HUES6 (cell line): ENCODE data around the gene PCDHGA12.
A peak's percentile ranks its signal among the peaks of the same experiment; 100 is the strongest.
"Not testable (repeated sequence)": the region's sequence is repeated elsewhere in the genome, so short reads cannot be mapped to it uniquely, and the experiment has no call there.

Experiments used
- H3K27ac ChIP-seq: 2 replicates; pipeline ENCODE4 v1.7.0; 2013; ENCODE audit warnings: low read depth, mild to moderate bottlenecking, low read length, inconsistent platforms
- H3K27me3 ChIP-seq: 2 replicates; pipeline ENCODE4 v1.6.1; 2013; ENCODE audit warnings: low read length; ENCODE audit not compliant: control insufficient read depth, insufficient read depth
- H3K36me3 ChIP-seq: 2 replicates; pipeline ENCODE4 v1.6.1; 2013; ENCODE audit warnings: low read length; ENCODE audit not compliant: control insufficient read depth, insufficient read depth
- H3K4me1 ChIP-seq: 2 replicates; pipeline ENCODE4 v1.6.1; 2013; ENCODE audit warnings: low read length; ENCODE audit not compliant: control insufficient read depth, insufficient read depth
- H3K4me3 ChIP-seq: 2 replicates; pipeline ENCODE4 v1.5.1; 2013; ENCODE audit warnings: low read depth, low read length
- H3K9ac ChIP-seq: one replicate; pipeline ENCODE4 v1.6.1; 2013; ENCODE audit warnings: mild to moderate bottlenecking, low read length
- H3K9me3 ChIP-seq: 2 replicates; pipeline ENCODE4 v1.6.1; 2013; ENCODE audit warnings: low read depth, low read length; ENCODE audit not compliant: control insufficient read depth, insufficient read depth

Gene PCDHGA12

DNA sequence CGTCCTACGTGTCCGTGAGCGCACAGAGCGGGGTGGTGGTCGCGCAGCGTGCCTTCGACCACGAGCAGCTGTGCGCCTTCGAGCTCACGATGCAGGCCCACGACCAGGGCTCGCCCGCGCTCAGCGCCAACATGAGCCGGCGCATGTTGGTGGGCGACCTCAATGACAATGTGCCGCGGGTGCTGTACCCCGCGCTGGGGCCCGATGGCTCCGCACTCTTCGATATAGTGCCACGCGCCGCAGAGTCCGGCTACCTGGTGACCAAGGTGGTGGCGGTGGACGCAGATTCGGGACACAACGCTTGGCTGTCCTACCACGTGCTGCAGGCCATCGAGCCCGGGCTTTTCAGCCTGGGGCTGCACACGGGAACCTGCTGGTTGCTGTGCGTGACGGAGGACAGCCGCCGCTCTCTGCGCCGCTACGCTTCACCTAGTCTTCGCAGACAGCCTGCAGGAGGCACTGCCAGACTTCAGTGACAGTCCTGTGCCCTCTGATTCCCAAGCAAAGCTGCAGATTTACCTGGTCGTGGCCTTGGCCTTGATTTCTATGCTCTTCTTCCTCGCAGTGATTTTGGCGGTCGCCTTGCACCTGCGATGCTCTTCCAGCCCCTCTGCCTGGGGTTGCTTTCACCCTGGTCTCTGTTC, 2.4 kb upstream of the PCDHGA12 start:
- H3K4me3 ChIP-seq = no peak overlapping the region
- H3K9ac ChIP-seq = no peak overlapping the region
- peaks cover 16% of the 10 kb centered on the region for H3K36me3 ChIP-seq
- H3K9me3 ChIP-seq = peaks cover 66% of the 10 kb centered on the region
- H3K27me3 ChIP-seq = no peaks in the 10 kb centered on the region
- H3K27ac ChIP-seq = no peak overlapping the region
- H3K4me1 ChIP-seq = no peaks in the 10 kb centered on the region

DNA sequence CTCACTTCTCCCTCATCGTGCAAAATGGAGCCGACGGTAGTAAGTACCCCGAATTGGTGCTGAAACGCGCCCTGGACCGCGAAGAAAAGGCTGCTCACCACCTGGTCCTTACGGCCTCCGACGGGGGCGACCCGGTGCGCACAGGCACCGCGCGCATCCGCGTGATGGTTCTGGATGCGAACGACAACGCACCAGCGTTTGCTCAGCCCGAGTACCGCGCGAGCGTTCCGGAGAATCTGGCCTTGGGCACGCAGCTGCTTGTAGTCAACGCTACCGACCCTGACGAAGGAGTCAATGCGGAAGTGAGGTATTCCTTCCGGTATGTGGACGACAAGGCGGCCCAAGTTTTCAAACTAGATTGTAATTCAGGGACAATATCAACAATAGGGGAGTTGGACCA, 979 bp downstream of the PCDHGA12 start:
- Histone ChIP-seq H3K9me3 (peaks cover 63% of the 10 kb centered on the region), H3K27me3 (no peaks in the 10 kb centered on the region), H3K9ac (no peak overlapping the region), H3K4me1 (no peaks in the 10 kb centered on the region), H3K36me3 (peaks cover 16% of the 10 kb centered on the region), H3K27ac (no peak overlapping the region), H3K4me3 (no peak overlapping the region)

DNA sequence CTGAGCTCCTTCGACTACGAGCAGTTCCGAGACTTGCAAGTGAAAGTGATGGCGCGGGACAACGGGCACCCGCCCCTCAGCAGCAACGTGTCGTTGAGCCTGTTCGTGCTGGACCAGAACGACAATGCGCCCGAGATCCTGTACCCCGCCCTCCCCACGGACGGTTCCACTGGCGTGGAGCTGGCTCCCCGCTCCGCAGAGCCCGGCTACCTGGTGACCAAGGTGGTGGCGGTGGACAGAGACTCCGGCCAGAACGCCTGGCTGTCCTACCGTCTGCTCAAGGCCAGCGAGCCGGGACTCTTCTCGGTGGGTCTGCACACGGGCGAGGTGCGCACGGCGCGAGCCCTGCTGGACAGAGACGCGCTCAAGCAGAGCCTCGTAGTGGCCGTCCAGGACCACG, 2.0 kb downstream of the PCDHGA12 start:
- not testable (repeated sequence) for H3K27me3 ChIP-seq, H3K4me3 ChIP-seq, H3K27ac ChIP-seq, H3K4me1 ChIP-seq, H3K9ac ChIP-seq
- Histone ChIP-seq H3K9me3 (peaks cover 55% of the 10 kb centered on the region), H3K36me3 (peaks cover 16% of the 10 kb centered on the region)

DNA sequence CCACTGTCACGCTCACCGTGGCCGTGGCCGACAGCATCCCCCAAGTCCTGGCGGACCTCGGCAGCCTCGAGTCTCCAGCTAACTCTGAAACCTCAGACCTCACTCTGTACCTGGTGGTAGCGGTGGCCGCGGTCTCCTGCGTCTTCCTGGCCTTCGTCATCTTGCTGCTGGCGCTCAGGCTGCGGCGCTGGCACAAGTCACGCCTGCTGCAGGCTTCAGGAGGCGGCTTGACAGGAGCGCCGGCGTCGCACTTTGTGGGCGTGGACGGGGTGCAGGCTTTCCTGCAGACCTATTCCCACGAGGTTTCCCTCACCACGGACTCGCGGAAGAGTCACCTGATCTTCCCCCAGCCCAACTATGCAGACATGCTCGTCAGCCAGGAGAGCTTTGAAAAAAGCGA, 2.4 kb downstream of the PCDHGA12 start:
- peaks cover 50% of the 10 kb centered on the region for H3K9me3 ChIP-seq
- H3K4me1 ChIP-seq, H3K4me3 ChIP-seq, H3K27ac ChIP-seq, H3K27me3 ChIP-seq, H3K9ac ChIP-seq: not testable (repeated sequence)
- H3K36me3 ChIP-seq = peaks cover 13% of the 10 kb centered on the region

DNA sequence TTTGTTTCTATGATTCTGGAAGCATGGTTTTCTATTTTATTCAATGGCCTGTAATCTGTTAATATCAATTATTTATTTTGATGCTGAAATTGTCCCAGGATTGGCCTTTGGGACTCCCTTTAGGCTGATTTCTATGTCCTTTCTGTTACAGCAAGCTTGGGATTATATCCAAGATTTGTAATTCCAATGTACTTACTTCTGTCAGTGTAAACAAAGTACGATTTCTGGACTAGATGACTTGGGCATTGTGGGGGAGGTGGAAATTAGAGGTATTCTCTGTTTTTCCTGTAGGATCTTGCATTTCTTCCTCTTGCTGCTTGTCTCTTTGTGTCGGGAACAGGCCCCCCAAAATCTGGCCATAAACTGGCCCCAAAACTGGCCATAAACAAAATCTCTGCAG, 3.7 kb downstream of the PCDHGA12 start:
- Histone ChIP-seq H3K9me3 (peaks cover 41% of the 10 kb centered on the region), H3K4me1 (no peaks in the 10 kb centered on the region), H3K4me3 (no peak overlapping the region), H3K27me3 (no peaks in the 10 kb centered on the region), H3K27ac (no peak overlapping the region), H3K36me3 (peaks cover 9% of the 10 kb centered on the region), H3K9ac (no peak overlapping the region)

DNA sequence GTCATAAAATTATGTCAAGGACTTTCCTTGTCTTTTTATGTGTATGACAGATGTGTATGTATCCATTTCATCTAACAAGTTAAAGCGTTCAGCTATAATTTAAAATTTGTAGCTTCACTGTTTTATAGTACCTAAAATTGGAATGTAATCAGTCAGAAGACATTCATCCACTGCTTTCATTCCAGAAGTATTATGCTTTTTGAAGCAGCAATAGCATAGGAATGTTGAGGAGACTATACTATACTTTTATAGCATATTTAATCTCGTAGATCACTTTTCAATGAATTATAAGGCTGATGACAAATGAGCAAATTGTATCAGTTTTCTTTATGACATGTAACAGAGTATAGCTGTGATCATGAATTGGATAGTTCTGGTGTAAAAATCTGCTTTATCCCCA, 6.9 kb downstream of the PCDHGA12 start:
- H3K9ac ChIP-seq = no peak overlapping the region
- no peaks in the 10 kb centered on the region for H3K4me1 ChIP-seq
- no peak overlapping the region for H3K4me3 ChIP-seq
- no peak overlapping the region for H3K27ac ChIP-seq
- peaks cover 29% of the 10 kb centered on the region for H3K9me3 ChIP-seq
- no peaks in the 10 kb centered on the region for H3K36me3 ChIP-seq
- H3K27me3 ChIP-seq = no peaks in the 10 kb centered on the region

DNA sequence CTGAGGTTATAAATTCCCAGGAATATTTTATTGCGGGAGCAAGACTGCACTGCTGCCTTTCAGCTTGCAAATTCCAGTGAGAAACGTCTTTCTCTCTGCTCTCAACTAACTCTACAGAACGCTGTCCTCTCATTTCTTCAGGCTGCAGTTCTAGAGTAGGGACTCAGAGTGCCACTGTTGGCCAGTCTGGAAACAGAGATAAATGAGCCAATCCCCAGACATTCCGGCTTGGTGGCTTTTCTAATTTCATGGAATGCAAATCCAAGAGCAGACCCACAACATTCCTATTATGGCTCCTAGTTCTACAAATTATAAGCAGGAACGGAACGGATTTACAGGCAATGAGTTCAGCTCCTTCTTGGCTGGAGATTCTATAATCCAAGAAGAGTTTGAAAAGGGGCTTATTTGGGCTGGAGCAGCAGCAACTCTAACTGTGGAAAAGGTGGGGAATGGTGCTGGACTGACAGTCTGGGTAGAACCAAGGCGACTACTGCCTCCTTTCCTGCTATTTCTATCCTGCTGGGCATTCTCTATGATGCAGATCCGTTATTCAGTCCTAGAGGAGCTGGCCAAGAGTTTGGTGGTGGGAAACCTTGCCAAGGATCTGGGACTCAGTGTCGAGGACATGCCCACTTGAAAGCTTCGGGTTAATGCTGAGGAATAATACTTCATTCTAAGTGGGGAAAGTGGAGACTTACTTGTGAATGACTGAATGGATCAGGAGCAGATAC, 9.3 kb downstream of the PCDHGA12 start:
- Histone ChIP-seq H3K4me1 (no peaks in the 10 kb centered on the region), H3K4me3 (no peak overlapping the region), H3K9ac (no peak overlapping the region), H3K36me3 (no peaks in the 10 kb centered on the region), H3K27me3 (no peaks in the 10 kb centered on the region), H3K27ac (no peak overlapping the region), H3K9me3 (peaks cover 14% of the 10 kb centered on the region)

DNA sequence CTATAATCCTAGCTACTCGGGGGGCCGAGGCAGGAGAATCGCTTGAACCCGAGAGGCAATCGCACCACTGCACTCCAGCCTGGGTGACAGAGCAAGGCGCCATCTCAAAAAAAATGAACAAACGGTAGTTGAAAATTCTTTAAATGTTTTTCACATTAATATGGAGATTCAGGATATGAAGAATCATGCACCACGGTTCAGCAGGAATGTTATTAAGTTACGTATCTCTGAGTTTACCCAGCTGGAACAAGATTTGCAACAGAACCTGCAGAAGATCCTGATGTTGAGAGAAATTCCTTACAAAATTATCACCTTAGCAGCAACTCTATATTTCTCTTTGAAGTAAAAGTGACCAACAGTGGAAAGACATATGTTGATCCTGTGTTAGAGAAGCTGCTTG, 10.0 kb downstream of the PCDHGA12 start:
- H3K36me3 ChIP-seq = no peaks in the 10 kb centered on the region
- H3K27me3 ChIP-seq = no peaks in the 10 kb centered on the region
- no peak overlapping the region for H3K27ac ChIP-seq
- H3K4me1 ChIP-seq = no peaks in the 10 kb centered on the region
- H3K9me3 ChIP-seq = peaks cover 14% of the 10 kb centered on the region
- H3K9ac ChIP-seq = no peak overlapping the region
- no peak overlapping the region for H3K4me3 ChIP-seq

DNA sequence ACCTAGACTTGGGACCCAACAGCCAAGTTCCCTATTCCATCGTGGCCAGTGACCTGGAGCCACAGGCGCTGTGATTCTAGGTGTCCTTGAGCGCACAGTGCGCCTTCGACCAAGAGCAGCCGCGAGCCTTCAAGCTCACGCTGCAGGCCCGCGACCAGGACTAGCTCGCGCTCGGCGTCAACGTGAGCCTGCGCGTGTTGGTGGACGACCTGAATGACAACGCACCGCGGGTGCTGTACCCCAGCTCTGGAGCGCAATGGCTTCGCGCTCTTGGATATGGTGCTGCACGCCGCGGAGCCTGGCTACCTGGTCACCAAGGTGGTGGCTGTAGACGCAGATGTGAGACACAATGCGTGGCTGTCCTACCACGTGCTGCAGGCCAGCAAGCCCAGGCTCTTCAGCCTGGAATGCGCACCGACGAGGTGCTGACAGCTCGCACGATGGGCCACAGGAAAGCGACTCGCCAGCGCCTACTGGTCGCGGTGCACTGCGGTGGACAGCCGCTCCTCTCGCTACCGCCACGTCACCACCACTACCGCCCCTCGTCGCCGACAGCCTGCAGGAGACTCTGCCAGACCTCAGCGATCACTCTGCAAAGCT, 11.4 kb downstream of the PCDHGA12 start:
- Histone ChIP-seq H3K9ac (no peak overlapping the region), H3K9me3 (peaks cover 7% of the 10 kb centered on the region), H3K36me3 (no peaks in the 10 kb centered on the region), H3K27ac (no peak overlapping the region), H3K27me3 (no peaks in the 10 kb centered on the region), H3K4me3 (no peak overlapping the region), H3K4me1 (no peaks in the 10 kb centered on the region)

DNA sequence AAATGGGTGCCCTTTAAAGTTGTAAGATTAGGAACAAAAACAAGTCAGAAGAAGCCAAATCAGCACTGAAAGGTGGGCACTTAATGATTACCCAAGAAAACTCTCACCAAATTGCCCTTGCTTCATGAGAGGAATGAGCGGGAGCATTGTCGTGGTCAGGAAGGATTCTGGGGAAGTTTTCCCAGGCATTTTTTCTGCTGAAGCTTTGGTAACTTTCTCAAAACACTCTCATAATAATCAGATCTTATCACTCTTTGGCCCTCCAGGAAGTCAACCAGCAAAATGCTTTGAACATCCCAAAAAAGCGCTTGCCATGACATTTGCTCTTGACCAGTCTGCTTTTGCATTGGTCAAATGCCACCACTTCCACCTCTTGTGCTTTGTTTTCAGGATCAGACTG, 35.0 kb downstream of the PCDHGA12 start:
- Histone ChIP-seq H3K9me3 (no peaks in the 10 kb centered on the region), H3K9ac (no peak overlapping the region), H3K4me3 (no peak overlapping the region), H3K36me3 (no peaks in the 10 kb centered on the region), H3K27me3 (no peaks in the 10 kb centered on the region), H3K27ac (no peak overlapping the region), H3K4me1 (no peaks in the 10 kb centered on the region)

DNA sequence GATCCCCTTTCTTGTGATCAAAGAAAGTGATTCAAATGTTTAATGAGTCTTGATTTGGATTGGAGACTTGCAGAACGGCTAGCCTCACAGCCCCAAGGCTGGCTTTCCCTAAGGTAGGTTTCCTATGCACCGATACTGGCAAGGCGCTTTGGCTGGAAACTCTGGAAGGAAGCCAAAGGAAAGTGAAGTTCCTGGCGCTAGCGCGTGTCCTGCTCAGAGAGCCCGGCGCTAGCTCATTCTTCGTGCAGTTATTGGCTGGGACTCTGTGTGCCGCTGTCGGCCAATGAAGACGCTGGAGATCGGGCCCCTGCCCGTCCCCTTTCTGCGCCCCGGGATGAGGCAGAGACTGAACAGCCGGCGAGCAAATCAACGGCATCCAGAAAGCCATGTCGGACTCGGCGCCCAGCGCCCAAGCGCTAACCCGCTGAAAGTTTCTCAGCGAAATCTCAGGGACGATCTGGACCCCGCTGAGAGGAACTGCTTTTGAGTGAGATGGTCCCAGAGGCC, 45.4 kb downstream of the PCDHGA12 start, which contains the start of gene PCDHGC3:
TSS of gene PCDHGC3 (plus strand) at position 342 of the 507 bp plus-strand sequence. CDS start at position 493, 151 bp downstream.
- no peaks in the 10 kb centered on the region for H3K9me3 ChIP-seq
- peak within 1 kb of the TSS; percentile 63 for H3K9ac ChIP-seq
- H3K27me3 ChIP-seq = peaks cover 29% of the 10 kb centered on the region
- H3K4me1 ChIP-seq = peaks cover 19% of the 10 kb centered on the region; the same call in 1 of the 2 replicates
- H3K36me3 ChIP-seq = no peaks in the 10 kb centered on the region
- H3K4me3 ChIP-seq = peak within 1 kb of the TSS; percentile 80
- H3K27ac ChIP-seq = no peak within 1 kb of the TSS
